Ectodermal cell (in vitro differentiated cells): Measurements from ENCODE around the gene PRDM16.

ENCODE experiments used
- H3K27ac ChIP-seq: 2 replicates; pipeline ENCODE4 v1.7.0; 2013; ENCODE audit warnings: mild to moderate bottlenecking, low read depth, low read length; ENCODE audit not compliant: insufficient read depth, poor library complexity, severe bottlenecking
- H3K27me3 ChIP-seq: 2 replicates; pipeline ENCODE4 v1.7.0; 2013; ENCODE audit warnings: mild to moderate bottlenecking, low read length; ENCODE audit not compliant: insufficient read depth, control insufficient read depth, poor library complexity, severe bottlenecking
- H3K36me3 ChIP-seq: one replicate; pipeline ENCODE4 v1.7.0; 2013; ENCODE audit warnings: low read length; ENCODE audit not compliant: control insufficient read depth, insufficient read depth
- H3K4me1 ChIP-seq: one replicate; pipeline ENCODE4 v1.7.0; 2013; ENCODE audit warnings: low read length; ENCODE audit not compliant: control insufficient read depth, insufficient read depth
- H3K4me3 ChIP-seq: 2 replicates; pipeline ENCODE4 v1.7.0; 2013; ENCODE audit warnings: low read depth, low read length, control low read depth; ENCODE audit not compliant: insufficient read depth
- H3K9me3 ChIP-seq: 2 replicates; pipeline ENCODE4 v1.7.0; 2013; ENCODE audit warnings: mild to moderate bottlenecking, low read length, moderate library complexity; ENCODE audit not compliant: control insufficient read depth
- WGBS, 2 experiments: methylation state at CpG; one replicate each; pipeline ENCODE4 v1.1.7; 2013; ENCODE audit warnings: missing lambda C conversion rate in 2 of 2; 5-methylcytosine and 5-hydroxymethylcytosine counted together

Gene PRDM16

GRCh38 chr1:3473381-3473844 is 404.4 kb downstream of the PRDM16 start:
- Histone ChIP-seq H3K27ac (no peak overlapping the region), H3K4me1 (peaks cover 21% of the 10 kb centered on the region), H3K4me3 (no peak overlapping the region), H3K27me3 (no peaks in the 10 kb centered on the region), H3K36me3 (no peaks in the 10 kb centered on the region), H3K9me3 (no peaks in the 10 kb centered on the region)
- WGBS, 2 experiments: 93 to 96% methylated on average over 20 of the region's 20 CpGs

DNA sequence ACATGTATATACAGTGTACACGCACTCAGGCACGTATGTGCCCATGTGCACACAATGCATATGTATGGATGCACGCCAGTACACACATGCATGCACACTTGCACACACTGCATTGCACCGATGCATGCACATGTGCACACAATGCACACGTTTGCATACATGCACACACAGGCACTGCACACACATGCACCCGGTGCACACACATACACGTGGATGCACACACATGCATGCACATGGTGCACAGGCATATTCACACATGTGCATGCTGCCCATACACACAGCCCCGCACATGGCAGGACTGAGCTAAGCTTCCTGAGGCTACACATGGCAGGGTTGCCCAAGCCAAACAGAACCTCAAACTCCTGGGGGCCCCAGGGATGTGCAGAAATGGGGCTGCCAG is 405.0 kb downstream of the PRDM16 start:
- WGBS, 2 experiments: 93 to 95% methylated on average over 8 of the region's 8 CpGs
- Histone ChIP-seq H3K9me3 (no peaks in the 10 kb centered on the region), H3K36me3 (no peaks in the 10 kb centered on the region), H3K4me3 (no peak overlapping the region), H3K27me3 (no peaks in the 10 kb centered on the region), H3K27ac (no peak overlapping the region), H3K4me1 (peaks cover 21% of the 10 kb centered on the region)

DNA sequence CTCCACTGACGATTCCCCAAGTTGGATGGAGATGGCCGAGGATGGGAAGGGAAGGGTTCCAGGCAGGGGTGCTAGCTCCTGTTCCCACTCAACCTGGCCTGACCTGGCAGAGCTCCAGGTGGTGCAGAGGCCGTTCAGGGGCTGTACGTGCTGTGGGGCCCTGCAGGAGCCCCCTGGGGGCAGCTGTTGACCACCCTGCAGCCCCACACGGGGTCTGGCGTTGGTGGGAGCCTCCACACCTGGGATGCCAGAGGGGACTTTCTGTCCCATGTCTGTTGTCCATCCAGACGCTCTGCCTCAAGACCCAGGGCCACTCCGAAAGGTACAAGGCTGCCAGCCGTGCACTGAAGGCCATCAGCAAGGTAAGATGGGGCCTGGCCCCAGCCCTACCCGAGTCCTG is 405.4 kb downstream of the PRDM16 start:
- no peak overlapping the region for H3K27ac ChIP-seq
- 83 to 85% methylated on average over 10 of the region's 10 CpGs for WGBS, 2 experiments
- H3K36me3 ChIP-seq: no peaks in the 10 kb centered on the region
- no peaks in the 10 kb centered on the region for H3K9me3 ChIP-seq
- H3K4me3 ChIP-seq: no peak overlapping the region
- H3K27me3 ChIP-seq: no peaks in the 10 kb centered on the region
- peaks cover 21% of the 10 kb centered on the region for H3K4me1 ChIP-seq

GRCh38 chr1:3475839-3476573 is 407.0 kb downstream of the PRDM16 start:
- WGBS, 2 experiments: 94 to 95% methylated on average over 14 of the region's 14 CpGs

GRCh38 chr1:3476666-3477065 is 407.7 kb downstream of the PRDM16 start:
- WGBS, 2 experiments: 95 to 96% methylated on average over 16 of the region's 16 CpGs

More at GRCh38 chr1:3475839-3476573, 407.0 kb downstream of the PRDM16 start:
- no peak overlapping the region for H3K27ac ChIP-seq
- H3K4me3 ChIP-seq: no peak overlapping the region
- peaks cover 15% of the 10 kb centered on the region for H3K4me1 ChIP-seq
- no peaks in the 10 kb centered on the region for H3K36me3 ChIP-seq
- no peaks in the 10 kb centered on the region for H3K9me3 ChIP-seq
- no peaks in the 10 kb centered on the region for H3K27me3 ChIP-seq

GRCh38 chr1:3477241-3477995 is 408.4 kb downstream of the PRDM16 start:
- 87 to 89% methylated on average over 26 of the region's 28 CpGs for WGBS, 2 experiments

More at GRCh38 chr1:3476666-3477065, 407.7 kb downstream of the PRDM16 start:
- Histone ChIP-seq H3K36me3 (no peaks in the 10 kb centered on the region), H3K4me3 (no peak overlapping the region), H3K4me1 (peaks cover 8% of the 10 kb centered on the region), H3K9me3 (no peaks in the 10 kb centered on the region), H3K27ac (no peak overlapping the region), H3K27me3 (no peaks in the 10 kb centered on the region)

GRCh38 chr1:3478187-3478586 is 409.2 kb downstream of the PRDM16 start:
- Histone ChIP-seq H3K36me3 (no peaks in the 10 kb centered on the region), H3K4me1 (no peaks in the 10 kb centered on the region), H3K4me3 (no peak overlapping the region), H3K27ac (no peak overlapping the region), H3K27me3 (no peaks in the 10 kb centered on the region), H3K9me3 (no peaks in the 10 kb centered on the region)
- WGBS, 2 experiments: 93% methylated on average over 24 of the region's 24 CpGs

More at GRCh38 chr1:3477241-3477995, 408.4 kb downstream of the PRDM16 start:
- Histone ChIP-seq H3K4me1 (peaks cover under 1% of the 10 kb centered on the region), H3K27me3 (no peaks in the 10 kb centered on the region), H3K9me3 (no peaks in the 10 kb centered on the region), H3K4me3 (no peak overlapping the region), H3K36me3 (no peaks in the 10 kb centered on the region), H3K27ac (no peak overlapping the region)

DNA sequence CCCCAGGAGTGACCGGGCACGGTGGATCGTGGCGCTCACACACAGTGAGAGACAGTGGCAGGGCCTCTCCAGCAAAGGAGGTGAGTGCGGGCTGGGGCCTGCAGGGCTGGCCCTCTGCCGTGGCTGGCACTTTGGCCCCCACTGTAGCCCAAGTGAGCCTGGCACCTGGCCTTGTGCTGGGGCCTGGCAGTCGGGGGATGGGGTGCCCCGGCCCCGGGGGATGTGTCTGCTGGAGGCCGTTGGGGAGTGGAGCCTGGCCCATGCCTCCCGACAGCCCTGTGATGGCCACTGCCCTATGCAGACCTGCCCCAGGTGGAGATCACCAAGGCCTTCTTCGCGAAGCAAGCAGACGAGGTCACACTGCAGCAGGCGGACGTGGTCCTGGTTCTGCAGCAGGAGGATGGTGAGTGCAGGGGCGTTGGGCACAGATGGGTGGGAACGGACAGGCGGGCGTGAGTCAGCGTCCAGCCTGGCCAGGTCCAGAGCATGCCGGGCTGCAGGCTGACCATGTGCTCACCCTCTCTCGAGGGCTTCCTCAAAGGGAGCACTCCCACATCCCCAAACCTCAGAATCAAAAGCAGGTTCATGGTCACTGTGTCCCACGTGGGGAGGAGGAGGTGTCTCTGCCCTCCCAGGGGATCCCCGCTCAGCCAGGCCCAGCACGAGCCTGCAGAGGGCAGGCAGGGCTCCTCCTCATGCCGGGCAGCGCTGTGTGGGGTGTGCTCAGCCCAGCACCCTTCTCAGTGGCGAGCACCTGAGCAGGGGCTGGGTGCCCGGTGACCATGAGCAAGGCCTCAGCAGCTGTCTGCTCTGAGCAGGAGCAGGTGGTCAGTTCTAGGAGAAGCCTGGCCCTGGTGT is 410.7 kb downstream of the PRDM16 start:
- Histone ChIP-seq H3K36me3 (no peaks in the 10 kb centered on the region), H3K9me3 (no peaks in the 10 kb centered on the region), H3K4me3 (no peak overlapping the region), H3K4me1 (no peaks in the 10 kb centered on the region), H3K27ac (no peak overlapping the region), H3K27me3 (no peaks in the 10 kb centered on the region)
- 92 to 93% methylated on average over 30 of the region's 30 CpGs for WGBS, 2 experiments

DNA sequence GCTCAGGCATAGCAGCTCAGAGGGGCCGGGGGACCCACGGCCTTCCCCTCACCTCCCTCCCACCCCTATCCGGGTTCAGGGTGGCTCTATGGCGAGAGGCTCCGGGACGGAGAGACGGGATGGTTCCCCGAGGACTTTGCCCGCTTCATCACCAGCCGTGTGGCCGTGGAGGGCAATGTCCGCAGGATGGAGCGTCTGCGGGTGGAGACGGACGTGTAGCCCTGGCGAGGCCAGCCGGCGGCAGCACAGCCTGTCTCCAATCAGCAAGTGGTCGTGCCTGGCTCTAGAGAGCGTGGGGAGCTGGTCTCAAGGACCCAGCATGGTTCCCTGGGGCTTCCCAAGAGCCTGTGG is 411.3 kb downstream of the PRDM16 start:
- WGBS, 2 experiments: 93 to 94% methylated on average over 21 of the region's 21 CpGs
- H3K9me3 ChIP-seq: no peaks in the 10 kb centered on the region

DNA sequence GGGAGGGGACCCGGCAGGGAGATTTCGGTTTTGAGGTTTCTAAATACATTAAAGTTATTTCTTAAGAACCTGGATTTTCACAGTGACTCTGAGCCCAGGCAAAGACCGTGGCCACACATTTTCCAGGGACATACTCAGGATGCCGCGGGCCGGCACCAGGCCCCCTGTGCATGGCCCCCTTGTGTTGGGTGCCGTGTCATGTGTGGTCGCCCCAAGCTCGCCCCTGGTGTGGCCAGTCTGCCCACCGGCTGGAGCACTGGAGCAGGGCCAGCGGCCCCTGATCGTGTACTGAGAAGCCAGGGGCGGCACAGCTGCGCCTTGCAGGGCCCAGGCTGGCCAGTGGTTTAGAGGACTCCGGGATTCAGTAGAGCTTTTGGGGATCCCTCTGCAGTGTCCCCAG is 412.0 kb downstream of the PRDM16 start:
- Histone ChIP-seq H3K36me3 (no peaks in the 10 kb centered on the region), H3K27ac (no peak overlapping the region), H3K4me3 (no peak overlapping the region), H3K4me1 (no peaks in the 10 kb centered on the region), H3K27me3 (no peaks in the 10 kb centered on the region), H3K9me3 (no peaks in the 10 kb centered on the region)
- WGBS, 2 experiments: 87% methylated on average over 15 of the region's 15 CpGs

More for the DNA sequence above, 411.3 kb downstream of the PRDM16 start:
- Histone ChIP-seq H3K36me3 (no peaks in the 10 kb centered on the region), H3K4me3 (no peak overlapping the region), H3K4me1 (no peaks in the 10 kb centered on the region), H3K27me3 (no peaks in the 10 kb centered on the region), H3K27ac (no peak overlapping the region)
